K562 (cell line): ENCODE measurements around the gene RPL7A. TPM values are rescaled to one million over a fixed set of nuclear protein-coding genes. Genes with fewer than 3 reads are reported as not detected.

ENCODE experiments used
- ATAC-seq: fragments of 200-7000 bp; cut with Tn5 transposase; 3 replicates; pipeline ENCODE4 v1.9.1; 2020; ENCODE audit warnings: moderate library complexity
- BruUV-seq: library from RNA; stranded (reverse); fragments of 400-500 nt; replicated peaks from 2 replicates; lab custom pipeline; 2021; lab: Mats Ljungman, UMichigan
- CTCF ChIA-PET: fragments of 300-600 bp; formaldehyde crosslinking; extraction: SDS; loops from one replicate; lab custom pipeline; 2021; ENCODE audit warnings: low intra/inter-chr PET ratio; lab: Yijun Ruan, JAX
- POLR2A ChIA-PET: fragments of 300-600, 350-650 bp; sonication (Branson Sonifier 250); formaldehyde crosslinking; extraction: SDS; loops from one replicate; lab custom pipeline; 2021; ENCODE audit warnings: antibody characterized with exemption, inconsistent platforms; lab: Yijun Ruan, JAX
- DNase-seq, 4 experiments: peaks; one replicate each; pipeline versions ENCODE4 v3.0.0 to v3.0.0-alpha.2; 2011 to 2018; ENCODE audit warnings: low spot score in 3 of 4, mixed read lengths in 3 of 4; ENCODE audit errors: extremely low read depth in 1 of 4
- FAIRE-seq: peaks from 2 replicates; lab custom pipeline; 2011; peaks lifted over from hg19 to GRCh38; lab: Jason Lieb, UNC
- H2AFZ ChIP-seq: 2 replicates; pipeline ENCODE4 v1.6.0; 2011; ENCODE audit warnings: low read depth, low read length, control low read depth, inconsistent platforms
- H3K27ac ChIP-seq: fragments of 200-600 bp; 3 replicates; pipeline ENCODE4 v1.8.0; 2011; ENCODE audit warnings: low read depth, mild to moderate bottlenecking, control low read depth, inconsistent platforms, low read length, moderate library complexity, mixed read lengths; ENCODE audit errors: extremely low read depth
- H3K27me3 ChIP-seq, 2 experiments: fragments of 300-600 bp in 1 of 2; 2 replicates in 1 of 2; 3 replicates in 1 of 2; pipeline versions ENCODE4 v1.6.0 to v1.8.0; 2011; ENCODE audit warnings: inconsistent platforms in 2 of 2, low read length in 2 of 2, mild to moderate bottlenecking in 1 of 2, mixed read lengths in 1 of 2, moderate library complexity in 1 of 2; ENCODE audit not compliant: control insufficient read depth in 2 of 2, insufficient read depth in 2 of 2
- H3K36me3 ChIP-seq: fragments of 300-600 bp; 3 replicates; pipeline ENCODE4 v1.8.0; 2011; ENCODE audit warnings: mild to moderate bottlenecking, low read length, inconsistent platforms; ENCODE audit not compliant: control insufficient read depth, insufficient read depth
- H3K4me1 ChIP-seq, 2 experiments: fragments of 200-600 bp in 1 of 2; replicated peaks in 1 of 2; 2 replicates in 1 of 2; 3 replicates in 1 of 2; pipeline versions ENCODE4 v1.5.1 to v1.8.0; 2011; ENCODE audit warnings: inconsistent platforms in 2 of 2, low read length in 2 of 2, mild to moderate bottlenecking in 1 of 2, mixed read lengths in 1 of 2, moderate library complexity in 1 of 2; ENCODE audit not compliant: control insufficient read depth in 2 of 2, insufficient read depth in 2 of 2
- H3K4me2 ChIP-seq: 2 replicates; pipeline ENCODE4 v1.6.1; 2011; ENCODE audit warnings: low read length, control low read depth, inconsistent platforms, mixed read lengths; ENCODE audit not compliant: insufficient read depth
- H3K4me3 ChIP-seq: fragments of 200-600 bp; sonication (generic), shearing (Covaris generic); 2 replicates; pipeline ENCODE4 v1.5.1; 2016; ENCODE audit warnings: control low read depth, inconsistent platforms
- H3K79me2 ChIP-seq: fragments of 200-600 bp; 3 replicates; pipeline ENCODE4 v1.8.0; 2011; ENCODE audit warnings: low read length, inconsistent platforms; ENCODE audit not compliant: control insufficient read depth, insufficient read depth
- H3K9ac ChIP-seq, 2 experiments: 2 replicates each; pipeline versions ENCODE4 v1.6.0 to v1.6.1; 2011; ENCODE audit warnings: low read depth in 2 of 2, low read length in 2 of 2, control low read depth in 1 of 2, inconsistent platforms in 1 of 2, mild to moderate bottlenecking in 1 of 2, mixed read lengths in 1 of 2; ENCODE audit not compliant: insufficient read depth in 1 of 2
- H3K9me1 ChIP-seq: one replicate; pipeline ENCODE4 v1.6.0; 2011; ENCODE audit warnings: inconsistent platforms, mild to moderate bottlenecking, low read length, moderate library complexity; ENCODE audit not compliant: control insufficient read depth, insufficient read depth
- H3K9me3 ChIP-seq: replicated peaks from 2 replicates; pipeline ENCODE4 v1.5.1; 2011; ENCODE audit warnings: low read depth, low read length, inconsistent platforms; ENCODE audit not compliant: control insufficient read depth, insufficient read depth
- H4K20me1 ChIP-seq: replicated peaks from 2 replicates; pipeline ENCODE4 v1.6.1; 2011; ENCODE audit warnings: low read length, inconsistent platforms, mixed read lengths; ENCODE audit not compliant: control insufficient read depth, insufficient read depth
- BRCA1 ChIP-seq, 2 experiments: fragments of 450-650 bp in 1 of 2; sonication (generic) in 1 of 2; formaldehyde crosslinking in 1 of 2; IDR thresholded peaks; 2 replicates each; pipeline versions ENCODE4 v1.5.0 to v1.6.1; 2017 to 2020; ENCODE audit warnings: mild to moderate bottlenecking in 1 of 2, missing genetic modification reagents in 1 of 2
- BRD4 ChIP-seq: fragments of 200-600 bp; sonication (generic); IDR thresholded peaks from 2 replicates; pipeline ENCODE4 v1.6.1; 2017; ENCODE audit warnings: inconsistent platforms
- ELF1 ChIP-seq: fragments of 200-800 bp; sonication (Bioruptor generic); IDR thresholded peaks from 2 replicates; pipeline ENCODE4 v1.6.1; 2016; ENCODE audit warnings: missing genetic modification characterization, missing compliant biosample characterization
- EZH2 ChIP-seq: IDR thresholded peaks from 2 replicates; pipeline ENCODE4 v1.6.1; 2012; ENCODE audit warnings: low read depth, mild to moderate bottlenecking, inconsistent platforms, low read length, borderline replicate concordance
- FOXP1 ChIP-seq: sonication (generic); formaldehyde crosslinking; IDR thresholded peaks from 2 replicates; pipeline ENCODE4 v1.8.0; 2022; ENCODE audit warnings: mild to moderate bottlenecking, missing genetic modification reagents
- JUNB ChIP-seq: fragments of 450-650 bp; formaldehyde crosslinking; conservative IDR thresholded peaks from 2 replicates; pipeline ENCODE4 v1.4.0; 2020; ENCODE audit warnings: mild to moderate bottlenecking
- MTA3 ChIP-seq: fragments of 450-650 bp; formaldehyde crosslinking; IDR thresholded peaks from 2 replicates; pipeline ENCODE4 v1.6.1; 2017; ENCODE audit warnings: mild to moderate bottlenecking, borderline replicate concordance
- NFIC ChIP-seq: fragments of 450-650 bp; IDR thresholded peaks from 2 replicates; pipeline ENCODE4 v1.6.1; 2017; ENCODE audit warnings: mild to moderate bottlenecking, inconsistent platforms
- RBM34 ChIP-seq: fragments of 200-400 bp; formaldehyde crosslinking; IDR thresholded peaks from 2 replicates; pipeline ENCODE4 v1.6.1; 2018; ENCODE audit warnings: low read length, borderline replicate concordance; ENCODE audit not compliant: insufficient read depth
- SMARCB1 ChIP-seq: IDR thresholded peaks from 2 replicates; pipeline ENCODE4 v1.6.1; 2011; ENCODE audit warnings: improper control_type of control experiment, low read depth; ENCODE audit not compliant: insufficient read length
- ZNF184 ChIP-seq: sonication (generic); formaldehyde crosslinking; IDR thresholded peaks from 2 replicates; pipeline ENCODE4 v1.5.0; 2020; ENCODE audit warnings: missing genetic modification reagents
- ZNF354B ChIP-seq: fragments of 250-450 bp; sonication (Bioruptor Pico); IDR thresholded peaks from 2 replicates; pipeline ENCODE4 v1.4.0; 2020
- WGBS: fragments of 100-300 bp; shearing (Covaris generic); methylation state at CpG from one replicate; pipeline ENCODE4 v1.1.6; 2016; ENCODE audit warnings: low coverage, mixed read lengths; ENCODE audit not compliant: insufficient coverage; ENCODE audit errors: missing lambda C conversion rate; 5-methylcytosine and 5-hydroxymethylcytosine counted together
- in situ Hi-C: fragments of 300-500 bp; cut with MboI; formaldehyde crosslinking; loops from 4 replicates; pipeline ENCODE4 v1.15.0; 2018; ENCODE audit warnings: inconsistent platforms, mixed read lengths
- intact Hi-C: fragments of 100-400 bp; cut with micrococcal nuclease; formaldehyde crosslinking; loops from 2 replicates; pipeline ENCODE4 v1.14.2; 2022
- polyA plus RNA-seq, 8 experiments: library from polyadenylated mRNA; depleted of rRNA in 4 of 8; stranded (reverse) in 5 of 8; unstranded in 3 of 8; fragments of >200 nt; fragmentation: Nextera tagmentation in 2 of 8; fragmentation: Illumina TruSeq in 1 of 8; extraction: Ambion mirVana in 2 of 8; extraction: Trizol in 1 of 8; gene quantifications; 2 replicates each; pipeline versions ENCODE4 v1.2.1 to v1.2.3, GENCODE V29; 2011 to 2014; ENCODE audit warnings: inconsistent platforms in 1 of 8, missing spikeins in 1 of 8
- total RNA-seq, 7 experiments: library from RNA; depleted of rRNA in 6 of 7; stranded (reverse); fragments of >200 nt in 6 of 7; fragmentation: Illumina TruSeq in 2 of 7; extraction: Trizol in 2 of 7; gene quantifications; 2 replicates each; pipeline versions ENCODE4 v1.2.1 to v1.2.3, GENCODE V29; 2011 to 2021; ENCODE audit warnings: low replicate concordance in 1 of 7
- TF ChIP-seq, protein P1 (sequence below): sonication (generic); formaldehyde crosslinking; IDR thresholded peaks from 2 replicates; pipeline ENCODE4 v1.8.0; 2022; ENCODE audit warnings: mild to moderate bottlenecking, missing genetic modification reagents
- TF ChIP-seq, protein P2 (sequence below): IDR thresholded peaks from 3 replicates; pipeline ENCODE4 v1.6.1; 2011; ENCODE audit warnings: borderline replicate concordance, mild to moderate bottlenecking, moderate library complexity; ENCODE audit not compliant: insufficient read length; ENCODE audit errors: extremely low read depth
- TF ChIP-seq, protein P3 (sequence below), 3 experiments: fragments of 200-800 bp in 1 of 3; sonication (Bioruptor generic) in 1 of 3; sonication (generic) in 1 of 3; formaldehyde crosslinking in 1 of 3; IDR thresholded peaks; 2 replicates each; pipeline versions ENCODE4 v1.6.1 to v1.8.0; 2016 to 2022; ENCODE audit warnings: mild to moderate bottlenecking in 2 of 3, missing compliant biosample characterization in 2 of 3, missing genetic modification characterization in 2 of 3, missing genetic modification reagents in 1 of 3

RPL7A gene
- total and polyA plus RNA-seq, 9 of the 15 experiments (the other 6 are each of a cell fraction or from before 2014, with no cell fraction given), result 1,935 to 3,760 (median 2,652) TPM

DNA sequence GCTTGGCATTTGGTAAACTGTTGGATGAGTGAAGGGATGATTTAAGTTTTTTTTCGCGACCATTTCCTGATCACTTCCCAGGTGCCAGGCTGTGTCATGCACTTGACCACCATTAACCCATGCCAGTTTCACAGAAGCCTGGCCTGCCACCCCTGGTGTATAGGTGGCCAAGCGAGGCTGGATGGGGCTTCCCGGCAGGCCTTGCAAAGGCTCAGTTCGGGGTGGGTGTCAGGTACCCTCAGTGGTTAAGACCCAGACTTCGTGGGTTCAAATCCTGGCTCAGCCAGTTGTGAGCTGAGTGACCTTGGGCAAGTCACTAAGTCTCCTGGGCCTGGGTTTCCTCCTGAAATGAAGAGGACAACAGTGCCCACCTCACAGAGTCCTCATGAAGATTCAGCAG lies 2.4 kb upstream of the RPL7A start (continued):
- TF ChIP-seq ZNF184 (CRISPR knock-in tag) (no peak), SMARCB1 (no peak), JUNB (CRISPR knock-in tag) (no peak), FOXP1 (CRISPR knock-in tag) (no peak)
- TF ChIP-seq, protein P1, sequence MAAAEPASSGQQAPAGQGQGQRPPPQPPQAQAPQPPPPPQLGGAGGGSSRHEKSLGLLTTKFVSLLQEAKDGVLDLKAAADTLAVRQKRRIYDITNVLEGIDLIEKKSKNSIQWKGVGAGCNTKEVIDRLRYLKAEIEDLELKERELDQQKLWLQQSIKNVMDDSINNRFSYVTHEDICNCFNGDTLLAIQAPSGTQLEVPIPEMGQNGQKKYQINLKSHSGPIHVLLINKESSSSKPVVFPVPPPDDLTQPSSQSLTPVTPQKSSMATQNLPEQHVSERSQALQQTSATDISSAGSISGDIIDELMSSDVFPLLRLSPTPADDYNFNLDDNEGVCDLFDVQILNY, result no peak

DNA sequence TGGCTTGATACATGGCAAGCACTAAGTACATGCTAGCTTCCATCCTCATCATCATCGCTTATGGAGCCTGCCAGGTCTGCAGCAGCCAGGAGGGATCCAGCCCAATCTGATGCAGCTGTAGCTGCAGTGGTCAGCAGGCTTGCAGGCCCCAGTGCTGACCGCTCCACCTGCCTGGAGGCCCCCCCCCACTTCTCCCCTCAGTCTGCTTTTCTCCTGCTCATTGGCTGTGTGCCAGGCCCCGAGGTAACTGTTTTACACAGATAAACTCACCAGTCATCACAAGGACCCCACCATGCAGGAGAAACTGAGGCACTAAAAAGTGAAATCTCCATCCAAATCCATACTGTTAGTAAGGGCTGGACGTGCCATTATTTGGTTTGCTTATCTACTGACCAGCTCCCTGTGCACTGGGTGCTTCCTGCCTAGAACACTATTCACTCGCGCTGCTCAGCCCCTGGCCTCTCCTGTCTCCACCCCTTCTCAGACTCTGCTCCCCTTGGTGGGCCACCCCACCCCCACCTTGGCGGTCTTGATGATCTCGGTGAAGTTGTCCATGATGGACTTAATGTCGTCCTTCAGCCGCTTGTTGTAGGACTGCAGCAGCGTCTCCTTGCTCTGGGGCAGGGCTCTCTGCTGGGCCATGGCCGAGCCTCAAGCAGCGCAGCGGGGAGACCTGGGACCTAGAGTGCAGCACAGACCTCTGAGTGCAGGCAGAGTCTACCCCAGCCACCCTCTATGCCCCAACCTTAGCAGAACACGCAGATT lies 1.8 kb upstream of the RPL7A start:
- peaks cover 16 to 43% of the 10 kb centered on the region in 2 experiments; a peak in 4 of 5 replicates for H3K4me1 ChIP-seq
- FAIRE-seq (no peak), DNase-seq (peak in 1 of 4 experiments; percentile 31), ATAC-seq (no peak; the same call in 2 of the 3 replicates)
- BruUV-seq, result TSS peak; percentile 55
- H3K4me2 ChIP-seq, result peak overlapping the region; percentile 93
- no peaks in the 10 kb centered on the region for H3K27me3 ChIP-seq
- 29% methylated on average over 15 of the region's 15 CpGs for WGBS
- CTCF ChIA-PET, result no interaction called here
- peaks cover 17% of the 10 kb centered on the region for H4K20me1 ChIP-seq
- intact Hi-C loops (no loop called here), in situ Hi-C loops (no loop called here)
- peaks cover 57% of the 10 kb centered on the region for H3K79me2 ChIP-seq
- H2AFZ ChIP-seq, result no peak overlapping the region
- H3K9me3 ChIP-seq, result no peaks in the 10 kb centered on the region
- POLR2A ChIA-PET, result interaction anchor here (0.6 to 3.3 kb wide), 12 partner anchors 11 to 478 kb away, joined by 3 to 31 read pairs (median 3); partner anchors contain the start of gene RALGDS
- H3K9me1 ChIP-seq, result peaks cover 3% of the 10 kb centered on the region
- peak overlapping the region; percentile 100 for H3K9ac ChIP-seq
- H3K36me3 ChIP-seq, result peaks cover 77% of the 10 kb centered on the region
- no peak overlapping the region; the same call in 2 of the 3 replicates for H3K27ac ChIP-seq
- H3K4me3 ChIP-seq, result peak overlapping the region; percentile 100
- TF ChIP-seq BRD4, result no peak
- no peak for TF ChIP-seq MTA3
- no peak for TF ChIP-seq ELF1 (tag)
- no peak for TF ChIP-seq EZH2
- TF ChIP-seq, protein P2, sequence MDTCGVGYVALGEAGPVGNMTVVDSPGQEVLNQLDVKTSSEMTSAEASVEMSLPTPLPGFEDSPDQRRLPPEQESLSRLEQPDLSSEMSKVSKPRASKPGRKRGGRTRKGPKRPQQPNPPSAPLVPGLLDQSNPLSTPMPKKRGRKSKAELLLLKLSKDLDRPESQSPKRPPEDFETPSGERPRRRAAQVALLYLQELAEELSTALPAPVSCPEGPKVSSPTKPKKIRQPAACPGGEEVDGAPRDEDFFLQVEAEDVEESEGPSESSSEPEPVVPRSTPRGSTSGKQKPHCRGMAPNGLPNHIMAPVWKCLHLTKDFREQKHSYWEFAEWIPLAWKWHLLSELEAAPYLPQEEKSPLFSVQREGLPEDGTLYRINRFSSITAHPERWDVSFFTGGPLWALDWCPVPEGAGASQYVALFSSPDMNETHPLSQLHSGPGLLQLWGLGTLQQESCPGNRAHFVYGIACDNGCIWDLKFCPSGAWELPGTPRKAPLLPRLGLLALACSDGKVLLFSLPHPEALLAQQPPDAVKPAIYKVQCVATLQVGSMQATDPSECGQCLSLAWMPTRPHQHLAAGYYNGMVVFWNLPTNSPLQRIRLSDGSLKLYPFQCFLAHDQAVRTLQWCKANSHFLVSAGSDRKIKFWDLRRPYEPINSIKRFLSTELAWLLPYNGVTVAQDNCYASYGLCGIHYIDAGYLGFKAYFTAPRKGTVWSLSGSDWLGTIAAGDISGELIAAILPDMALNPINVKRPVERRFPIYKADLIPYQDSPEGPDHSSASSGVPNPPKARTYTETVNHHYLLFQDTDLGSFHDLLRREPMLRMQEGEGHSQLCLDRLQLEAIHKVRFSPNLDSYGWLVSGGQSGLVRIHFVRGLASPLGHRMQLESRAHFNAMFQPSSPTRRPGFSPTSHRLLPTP, result no peak
- TF ChIP-seq, protein P3, sequence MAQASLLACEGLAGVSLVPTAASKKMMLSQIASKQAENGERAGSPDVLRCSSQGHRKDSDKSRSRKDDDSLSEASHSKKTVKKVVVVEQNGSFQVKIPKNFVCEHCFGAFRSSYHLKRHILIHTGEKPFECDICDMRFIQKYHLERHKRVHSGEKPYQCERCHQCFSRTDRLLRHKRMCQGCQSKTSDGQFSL (CRISPR knock-in tag; IDR thresholded peaks at IDR 0.05), result no peak
- TF ChIP-seq, protein P3 (tag; IDR thresholded peaks at IDR 0.05), result peak in 1 of 2 experiments; percentile 37; a peak in 1 of 4 replicates
- no peak for TF ChIP-seq ZNF354B
- TF ChIP-seq RBM34, result no peak
- TF ChIP-seq JUNB (CRISPR knock-in tag), result no peak
- TF ChIP-seq BRCA1 (IDR thresholded peaks at IDR 0.05), result no peak
- TF ChIP-seq BRCA1 (CRISPR knock-in tag; IDR thresholded peaks at IDR 0.05), result no peak
- peak; percentile 92 for TF ChIP-seq NFIC
